ENCODE measurements around the gene PHOSPHO2.

Gene PHOSPHO2

GRCh38 chr2:169718930-169719504 is 24.7 kb downstream of the PHOSPHO2 start:
- no peak for DNase-seq

DNA sequence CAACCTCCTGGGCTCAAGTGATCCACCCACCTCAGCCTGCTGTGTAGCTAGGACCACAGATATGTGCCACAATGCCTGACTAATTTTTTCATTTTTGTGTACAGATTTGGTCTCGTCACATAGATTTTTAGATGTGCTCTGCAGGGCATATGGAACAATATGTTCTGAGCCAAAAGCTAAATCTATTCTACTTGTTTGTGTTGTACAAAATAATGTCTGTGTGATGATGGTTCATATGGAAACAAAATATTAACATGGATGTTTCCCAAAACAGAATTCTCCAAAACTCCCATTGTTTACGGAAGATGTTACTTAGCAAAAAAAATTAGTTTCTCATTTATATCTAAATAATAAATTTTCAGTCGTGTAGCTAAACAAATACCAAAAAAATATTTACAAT is 26.7 kb downstream of the PHOSPHO2 start:
- DNase-seq, result no peak

DNA sequence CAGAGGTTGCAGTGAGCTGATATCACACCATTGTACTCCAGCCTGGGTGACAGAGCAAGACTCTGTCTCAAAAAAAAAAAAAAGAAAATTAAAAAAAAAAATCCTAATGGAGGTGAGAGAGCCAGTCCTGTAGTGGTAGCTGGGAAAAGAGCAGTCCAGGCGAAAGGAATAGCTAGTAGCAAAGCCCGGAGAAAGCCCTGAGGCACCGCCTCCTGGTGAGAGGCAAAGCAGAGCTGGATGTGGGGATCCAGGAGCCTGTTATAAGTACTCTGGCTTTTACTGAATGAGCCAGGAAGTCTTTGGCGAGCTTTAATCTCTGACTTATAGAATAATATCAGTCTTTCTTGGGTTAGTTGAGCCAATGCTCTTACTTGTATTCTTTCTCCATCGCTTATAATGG is 32.8 kb downstream of the PHOSPHO2 start:
- DNase-seq, result no peak

- DNase-seq, result no peak
These were observed 35.0 kb downstream of the PHOSPHO2 start for GRCh38 chr2:169729274-169729605.

DNA sequence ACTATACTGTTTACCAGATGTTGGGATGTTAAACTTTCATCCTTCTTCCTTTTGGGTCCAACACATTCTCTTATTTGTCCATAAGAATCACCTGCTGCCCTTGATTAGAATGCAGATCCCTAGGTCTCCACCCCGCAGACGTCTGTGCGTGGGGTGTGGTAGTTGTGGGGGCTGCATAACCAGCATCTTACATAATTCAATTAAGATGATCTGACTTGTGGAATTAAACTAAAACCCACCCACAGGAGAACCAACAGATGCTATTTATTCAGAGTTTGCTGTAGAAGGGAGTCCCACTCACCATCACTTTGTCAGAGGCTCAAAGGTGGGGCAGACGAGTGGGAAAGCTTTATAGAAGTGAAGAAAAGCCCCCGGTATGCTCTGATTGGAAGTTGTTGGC is 37.8 kb downstream of the PHOSPHO2 start:
- DNase-seq, result no peak

DNA sequence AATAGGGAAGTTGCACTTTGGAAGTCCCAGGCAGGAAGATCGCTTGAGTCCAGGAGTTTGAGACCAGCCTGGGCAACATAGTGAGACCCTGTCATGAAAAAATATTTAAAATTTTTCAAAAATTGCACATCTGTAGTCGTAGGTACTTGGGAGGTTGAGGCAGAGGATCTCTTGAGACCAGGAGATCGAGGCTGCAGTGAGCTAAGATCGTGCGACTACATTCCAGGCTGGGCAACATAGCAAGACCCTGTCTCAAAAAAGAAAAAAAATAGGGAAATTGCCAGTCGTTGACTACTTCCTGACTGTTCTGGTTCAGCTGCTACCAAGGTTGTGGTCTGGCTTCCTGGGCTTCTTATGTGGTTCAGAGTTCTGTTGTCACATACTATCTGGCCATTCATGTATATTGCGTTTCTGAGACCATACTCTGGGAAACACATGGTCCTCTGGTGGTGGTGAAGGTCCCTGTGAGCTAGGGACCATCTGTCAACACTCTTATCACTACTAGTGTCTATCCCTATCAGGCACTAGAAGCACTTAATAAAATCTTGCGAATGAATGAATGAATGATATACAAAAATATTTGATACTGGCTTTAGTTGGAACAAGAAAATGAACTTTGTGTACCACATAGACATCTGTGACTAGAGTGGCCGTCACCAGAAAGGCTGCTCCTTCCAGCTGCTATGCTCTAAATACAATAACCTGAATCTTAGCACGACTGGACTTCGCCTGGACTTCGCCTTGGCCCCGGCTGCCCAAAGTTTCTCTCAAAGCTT is 38.5 kb downstream of the PHOSPHO2 start:
- DNase-seq, result no peak

- DNase-seq, result no peak
These were observed 40.0 kb downstream of the PHOSPHO2 start for GRCh38 chr2:169734169-169734847.

- DNase-seq, result no peak
These were observed 41.4 kb downstream of the PHOSPHO2 start for GRCh38 chr2:169735623-169736022.

GRCh38 chr2:169736902-169737301 is 42.6 kb downstream of the PHOSPHO2 start:
- DNase-seq, result no peak

DNA sequence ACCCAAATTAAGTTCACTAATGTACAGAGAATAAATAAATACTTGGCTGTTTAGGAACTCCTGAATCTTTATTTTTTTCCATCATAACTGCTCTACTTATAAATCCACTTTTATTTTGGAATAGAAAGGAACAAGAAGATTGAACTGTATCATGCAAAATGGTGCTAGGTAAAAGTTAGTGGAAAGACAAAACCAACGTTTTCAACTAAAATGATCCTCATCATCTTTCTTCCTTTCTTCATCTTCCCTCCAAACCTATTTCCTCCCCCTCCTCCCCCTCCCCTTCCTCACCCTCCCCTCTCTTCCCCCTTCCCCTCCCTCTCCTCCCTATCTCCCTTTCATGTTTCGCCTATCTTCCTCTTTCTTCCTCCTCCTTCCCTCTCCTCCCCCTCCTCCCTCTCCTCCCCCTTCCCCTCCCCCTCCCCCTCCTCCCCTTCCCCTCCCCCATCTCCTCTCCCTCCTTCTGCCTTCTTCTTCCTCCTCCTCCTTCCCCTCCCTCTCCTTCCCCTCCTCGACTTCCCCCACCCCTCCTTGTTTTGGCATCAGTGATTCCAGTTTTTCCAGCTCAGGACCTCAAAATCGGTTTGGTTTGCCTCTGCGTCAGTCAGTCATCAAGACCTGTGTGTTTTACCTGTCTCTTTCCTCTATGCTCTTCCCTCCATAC is 44.4 kb downstream of the PHOSPHO2 start:
- DNase-seq, result no peak

DNA sequence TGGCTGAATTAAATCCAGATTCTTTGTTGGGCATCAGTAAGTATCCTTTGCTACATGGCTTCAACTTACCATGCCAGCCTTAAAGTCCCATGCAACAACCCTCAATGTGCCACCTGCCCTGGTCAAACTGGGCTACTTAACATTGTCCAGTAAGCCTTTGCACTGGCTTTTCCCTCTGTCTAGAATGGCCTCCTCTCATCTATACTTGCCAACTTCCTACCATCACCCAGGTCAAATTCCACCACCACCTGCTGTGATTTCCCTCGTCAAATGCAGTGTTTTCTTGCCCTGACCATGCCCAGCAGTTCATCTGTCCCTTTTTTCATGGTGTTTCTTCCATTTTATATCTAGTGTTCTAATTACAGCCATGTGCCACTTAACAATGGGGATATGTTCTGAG is 45.1 kb downstream of the PHOSPHO2 start:
- DNase-seq, result no peak

DNA sequence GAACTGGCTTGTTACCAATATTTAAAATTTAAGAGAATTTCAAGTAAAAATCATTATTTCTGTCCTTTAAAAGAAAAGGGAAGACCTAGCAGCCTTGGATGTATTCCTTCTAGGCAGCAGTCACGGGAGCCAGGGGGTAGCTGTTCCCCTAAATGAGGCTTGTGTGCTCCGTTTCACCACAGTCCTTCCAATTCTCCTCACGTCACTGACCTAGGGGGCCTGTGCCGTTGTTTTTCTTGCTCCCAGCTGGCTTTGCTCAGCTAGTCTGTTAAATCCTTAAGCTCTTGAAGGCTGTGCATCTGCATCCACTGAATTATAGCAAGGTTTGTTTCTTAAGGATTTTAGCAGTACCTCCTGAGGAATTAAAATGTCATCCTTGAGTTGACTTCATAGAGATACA is 49.3 kb downstream of the PHOSPHO2 start:
- no peak for DNase-seq

DNA sequence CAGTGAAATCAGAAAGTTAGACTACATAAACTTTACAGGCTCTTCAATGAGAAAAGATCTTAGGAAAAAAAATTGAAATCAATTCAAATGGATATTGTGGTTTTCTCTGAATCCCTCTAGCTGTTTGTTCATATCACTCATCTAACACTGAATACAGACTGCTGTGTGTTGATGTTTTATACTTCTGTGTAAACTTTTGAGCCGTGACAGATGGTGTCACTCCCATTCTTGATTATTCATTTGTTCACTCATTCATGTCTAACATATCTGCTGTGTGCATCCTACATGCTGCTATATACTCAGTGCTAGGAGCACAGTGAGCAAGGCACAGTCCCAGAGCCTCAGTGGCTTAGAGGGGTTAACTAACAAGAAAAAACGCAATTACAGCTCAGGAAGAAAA is 52.0 kb downstream of the PHOSPHO2 start:
- no peak for DNase-seq

DNA sequence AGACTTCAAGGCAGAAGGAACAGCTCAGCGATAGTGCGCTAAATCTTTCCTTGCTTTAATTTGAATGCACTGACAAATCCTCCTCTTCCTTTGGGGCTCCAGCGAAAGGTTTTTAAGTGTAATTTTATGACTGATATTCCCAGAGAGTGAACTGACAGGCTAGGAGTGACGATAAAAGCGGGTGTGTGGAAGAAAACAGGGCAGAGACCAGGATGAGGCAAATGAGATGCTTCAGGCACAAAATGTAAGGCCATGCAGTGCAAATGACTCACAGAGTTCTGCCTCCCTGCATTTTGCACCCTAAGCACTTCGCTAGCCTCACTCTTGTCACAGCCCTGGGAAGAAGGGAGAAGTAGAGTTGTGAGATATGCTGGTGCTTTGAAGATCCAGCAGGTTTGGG is 54.0 kb downstream of the PHOSPHO2 start:
- no peak for DNase-seq

Data from fibroblast of upper back skin (primary cell).